ENCODE measurements around the gene SLC11A1.

- TF ChIP-seq, protein P1, sequence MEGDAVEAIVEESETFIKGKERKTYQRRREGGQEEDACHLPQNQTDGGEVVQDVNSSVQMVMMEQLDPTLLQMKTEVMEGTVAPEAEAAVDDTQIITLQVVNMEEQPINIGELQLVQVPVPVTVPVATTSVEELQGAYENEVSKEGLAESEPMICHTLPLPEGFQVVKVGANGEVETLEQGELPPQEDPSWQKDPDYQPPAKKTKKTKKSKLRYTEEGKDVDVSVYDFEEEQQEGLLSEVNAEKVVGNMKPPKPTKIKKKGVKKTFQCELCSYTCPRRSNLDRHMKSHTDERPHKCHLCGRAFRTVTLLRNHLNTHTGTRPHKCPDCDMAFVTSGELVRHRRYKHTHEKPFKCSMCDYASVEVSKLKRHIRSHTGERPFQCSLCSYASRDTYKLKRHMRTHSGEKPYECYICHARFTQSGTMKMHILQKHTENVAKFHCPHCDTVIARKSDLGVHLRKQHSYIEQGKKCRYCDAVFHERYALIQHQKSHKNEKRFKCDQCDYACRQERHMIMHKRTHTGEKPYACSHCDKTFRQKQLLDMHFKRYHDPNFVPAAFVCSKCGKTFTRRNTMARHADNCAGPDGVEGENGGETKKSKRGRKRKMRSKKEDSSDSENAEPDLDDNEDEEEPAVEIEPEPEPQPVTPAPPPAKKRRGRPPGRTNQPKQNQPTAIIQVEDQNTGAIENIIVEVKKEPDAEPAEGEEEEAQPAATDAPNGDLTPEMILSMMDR (IDR thresholded peaks at IDR 0.05), result no peak
- TF ChIP-seq POLR2AphosphoS5 (IDR thresholded peaks at IDR 0.05), result no peak
Observed at GRCh38 chr2:218437969-218438368, 55.9 kb downstream of the SLC11A1 start.

Data from stomach (tissue), 4 donors.